Measurements from ENCODE around the gene GMPR2.

The GMPR2 gene

DNA sequence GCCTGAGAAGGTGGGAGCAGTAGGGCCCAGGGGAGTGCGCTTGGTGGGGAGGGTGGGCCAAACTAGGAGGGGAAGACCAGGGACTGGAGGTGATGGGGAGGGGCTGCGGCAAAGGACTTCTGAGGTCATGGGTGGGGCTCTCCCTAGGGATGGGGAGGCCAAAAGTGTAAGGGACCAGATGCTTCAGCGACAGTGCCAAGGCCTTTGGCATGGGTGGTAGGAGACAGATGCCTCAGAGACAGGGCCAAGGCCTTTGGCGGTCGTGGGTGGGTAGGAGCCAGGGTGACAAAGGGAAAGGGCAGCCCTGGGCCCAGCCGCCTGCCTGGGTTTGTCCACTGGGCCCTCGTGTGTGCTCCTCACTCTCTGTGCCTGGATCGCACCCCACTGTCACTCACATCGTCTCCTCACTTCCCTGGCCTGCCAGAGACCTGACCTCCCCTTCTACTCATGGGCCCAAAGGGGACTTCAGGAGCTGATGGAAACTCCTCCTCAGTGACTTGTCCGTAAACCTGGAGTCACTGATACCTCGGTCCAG is 51.8 kb downstream of the GMPR2 start:
- Histone ChIP-seq H3K4me3 (replicated peaks; ENCODE audit: insufficient read depth, low read length) (no peak overlapping the region), H3K27ac (replicated peaks) (no peak overlapping the region), H3K27me3 (ENCODE audit: insufficient read depth, poor library complexity, severe bottlenecking) (no peaks in the 10 kb centered on the region)
- no peak for TF ChIP-seq SPI1 (IDR thresholded peaks at IDR 0.05; ENCODE audit: borderline replicate concordance, low read depth)
- no peak for TF ChIP-seq GABPA (IDR thresholded peaks at IDR 0.05; ENCODE audit: low read depth)
- TF ChIP-seq, protein P1, sequence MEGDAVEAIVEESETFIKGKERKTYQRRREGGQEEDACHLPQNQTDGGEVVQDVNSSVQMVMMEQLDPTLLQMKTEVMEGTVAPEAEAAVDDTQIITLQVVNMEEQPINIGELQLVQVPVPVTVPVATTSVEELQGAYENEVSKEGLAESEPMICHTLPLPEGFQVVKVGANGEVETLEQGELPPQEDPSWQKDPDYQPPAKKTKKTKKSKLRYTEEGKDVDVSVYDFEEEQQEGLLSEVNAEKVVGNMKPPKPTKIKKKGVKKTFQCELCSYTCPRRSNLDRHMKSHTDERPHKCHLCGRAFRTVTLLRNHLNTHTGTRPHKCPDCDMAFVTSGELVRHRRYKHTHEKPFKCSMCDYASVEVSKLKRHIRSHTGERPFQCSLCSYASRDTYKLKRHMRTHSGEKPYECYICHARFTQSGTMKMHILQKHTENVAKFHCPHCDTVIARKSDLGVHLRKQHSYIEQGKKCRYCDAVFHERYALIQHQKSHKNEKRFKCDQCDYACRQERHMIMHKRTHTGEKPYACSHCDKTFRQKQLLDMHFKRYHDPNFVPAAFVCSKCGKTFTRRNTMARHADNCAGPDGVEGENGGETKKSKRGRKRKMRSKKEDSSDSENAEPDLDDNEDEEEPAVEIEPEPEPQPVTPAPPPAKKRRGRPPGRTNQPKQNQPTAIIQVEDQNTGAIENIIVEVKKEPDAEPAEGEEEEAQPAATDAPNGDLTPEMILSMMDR (IDR thresholded peaks at IDR 0.05; ENCODE audit: insufficient read depth, low read length): no peak
- TF ChIP-seq REST (IDR thresholded peaks at IDR 0.05; ENCODE audit: insufficient replicate concordance, low read depth): no peak
- TF ChIP-seq POLR2AphosphoS5 (IDR thresholded peaks at IDR 0.05; ENCODE audit: low read depth): no peak
- DNase-seq (ENCODE audit: low read depth in 1 of 2, low spot score in 1 of 2): no peak

DNA sequence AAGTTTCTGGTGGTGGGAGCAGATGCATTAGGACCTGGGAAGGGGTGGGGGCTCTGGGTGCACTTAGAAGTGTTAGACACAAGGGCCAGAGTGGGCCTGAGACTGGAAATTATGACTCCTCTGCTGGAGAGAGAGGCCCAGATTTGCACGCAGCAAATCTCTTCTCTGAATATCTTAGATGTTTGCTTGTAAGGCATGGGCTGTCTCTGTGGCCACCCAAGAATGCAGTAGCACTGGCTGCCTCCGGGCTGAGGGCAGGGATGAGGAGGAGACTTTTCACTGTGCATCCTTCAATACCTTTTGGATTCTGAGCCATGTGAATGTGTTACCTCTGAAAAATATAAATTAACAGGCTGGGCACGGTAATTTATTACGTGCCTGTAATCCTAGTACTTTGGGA is 52.6 kb downstream of the GMPR2 start:
- H3K27me3 ChIP-seq (ENCODE audit: insufficient read depth, poor library complexity, severe bottlenecking): no peaks in the 10 kb centered on the region
- TF ChIP-seq REST (IDR thresholded peaks at IDR 0.05; ENCODE audit: insufficient replicate concordance, low read depth) (no peak), SPI1 (IDR thresholded peaks at IDR 0.05; ENCODE audit: borderline replicate concordance, low read depth) (no peak), POLR2AphosphoS5 (IDR thresholded peaks at IDR 0.05; ENCODE audit: low read depth) (no peak), GABPA (IDR thresholded peaks at IDR 0.05; ENCODE audit: low read depth) (no peak)
- TF ChIP-seq, protein P1 (IDR thresholded peaks at IDR 0.05; ENCODE audit: insufficient read depth, low read length): no peak
- no peak overlapping the region for H3K4me3 ChIP-seq (replicated peaks; ENCODE audit: insufficient read depth, low read length)
- H3K27ac ChIP-seq (replicated peaks): no peak overlapping the region
- DNase-seq (ENCODE audit: low read depth in 1 of 2, low spot score in 1 of 2): no peak

- TF ChIP-seq SPI1 (IDR thresholded peaks at IDR 0.05; ENCODE audit: borderline replicate concordance, low read depth) (no peak), GABPA (IDR thresholded peaks at IDR 0.05; ENCODE audit: low read depth) (no peak), POLR2AphosphoS5 (IDR thresholded peaks at IDR 0.05; ENCODE audit: low read depth) (no peak), REST (IDR thresholded peaks at IDR 0.05; ENCODE audit: insufficient replicate concordance, low read depth) (no peak)
- TF ChIP-seq, protein P1 (IDR thresholded peaks at IDR 0.05; ENCODE audit: insufficient read depth, low read length): no peak
- DNase-seq (ENCODE audit: low read depth in 1 of 2, low spot score in 1 of 2): no peak
- H3K27ac ChIP-seq (replicated peaks): no peak overlapping the region
- no peak overlapping the region for H3K4me3 ChIP-seq (replicated peaks; ENCODE audit: insufficient read depth, low read length)
- H3K27me3 ChIP-seq (ENCODE audit: insufficient read depth, poor library complexity, severe bottlenecking): no peaks in the 10 kb centered on the region
These were observed 54.3 kb downstream of the GMPR2 start for GRCh38 chr14:24286996-24287395.

Measured in HL-60 (cell line).